GM18499 (cell line): ENCODE results near the gene DACT1.

Source experiments
- ATAC-seq: cut with Tn5 transposase; IDR thresholded peaks from one replicate; pipeline ENCODE4 v1.9.1; 2021; ENCODE audit warnings: moderate number of reproducible peaks; ENCODE audit not compliant: insufficient read depth, unreplicated experiment

The DACT1 gene

DNA sequence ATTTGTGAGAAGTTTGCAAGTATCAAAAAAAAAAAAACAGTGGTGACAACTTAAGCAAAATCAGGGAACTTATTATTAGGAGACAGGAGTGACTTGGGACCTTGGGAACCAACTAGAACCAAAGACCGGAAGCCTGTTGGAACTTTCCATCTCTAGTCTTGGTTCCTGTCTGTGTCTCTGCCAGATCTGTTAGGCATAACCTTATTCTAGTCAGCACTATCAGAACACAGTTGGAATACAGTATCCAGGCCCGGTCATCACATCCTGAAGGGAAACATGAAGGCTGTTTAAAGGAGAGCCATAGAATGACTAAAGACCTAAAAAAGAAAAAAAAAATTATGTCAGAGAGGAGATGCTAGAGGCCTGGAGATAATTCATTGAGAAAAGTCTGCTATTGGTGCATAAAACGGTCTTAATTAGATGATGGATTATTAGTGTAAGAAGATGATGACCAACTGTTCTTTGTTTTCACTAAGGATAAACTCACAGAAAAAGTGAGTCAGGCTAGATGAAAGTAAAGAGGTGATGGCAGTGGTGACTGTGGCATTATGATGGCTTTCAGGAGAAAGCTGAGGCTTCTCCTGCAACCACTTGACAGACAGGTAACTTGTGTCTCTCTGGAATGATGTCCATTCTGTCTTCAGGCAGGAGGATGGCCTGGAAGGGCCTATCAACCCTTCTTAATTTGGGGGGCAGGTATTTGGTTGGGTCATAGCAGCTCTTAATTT, 28.2 kb downstream of the DACT1 start:
- no peak for ATAC-seq

GRCh38 chr14:58666737-58667136, 29.0 kb downstream of the DACT1 start:
- no peak for ATAC-seq

DNA sequence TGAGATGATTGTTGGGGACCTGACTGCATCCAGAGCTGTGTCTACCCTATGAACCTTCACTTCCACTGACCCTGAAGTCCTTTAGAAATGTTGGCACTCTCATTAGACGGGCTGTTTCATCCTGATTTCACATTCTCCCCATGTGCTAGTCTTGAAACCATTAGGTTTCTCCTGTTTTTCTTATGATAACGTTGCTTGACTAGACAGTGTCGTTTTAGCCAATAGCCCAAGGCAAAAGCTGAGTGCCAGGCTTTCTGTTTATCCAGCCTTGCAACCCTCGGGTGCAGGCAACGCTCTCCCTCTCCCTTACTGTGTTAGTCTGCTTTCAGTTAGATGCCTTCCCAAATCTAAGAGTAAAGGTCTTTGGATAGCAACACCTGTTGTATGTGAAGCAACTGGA, 30.1 kb downstream of the DACT1 start:
- no peak for ATAC-seq

- no peak for ATAC-seq
Measured at GRCh38 chr14:58668848-58669480, 31.2 kb downstream of the DACT1 start.

DNA sequence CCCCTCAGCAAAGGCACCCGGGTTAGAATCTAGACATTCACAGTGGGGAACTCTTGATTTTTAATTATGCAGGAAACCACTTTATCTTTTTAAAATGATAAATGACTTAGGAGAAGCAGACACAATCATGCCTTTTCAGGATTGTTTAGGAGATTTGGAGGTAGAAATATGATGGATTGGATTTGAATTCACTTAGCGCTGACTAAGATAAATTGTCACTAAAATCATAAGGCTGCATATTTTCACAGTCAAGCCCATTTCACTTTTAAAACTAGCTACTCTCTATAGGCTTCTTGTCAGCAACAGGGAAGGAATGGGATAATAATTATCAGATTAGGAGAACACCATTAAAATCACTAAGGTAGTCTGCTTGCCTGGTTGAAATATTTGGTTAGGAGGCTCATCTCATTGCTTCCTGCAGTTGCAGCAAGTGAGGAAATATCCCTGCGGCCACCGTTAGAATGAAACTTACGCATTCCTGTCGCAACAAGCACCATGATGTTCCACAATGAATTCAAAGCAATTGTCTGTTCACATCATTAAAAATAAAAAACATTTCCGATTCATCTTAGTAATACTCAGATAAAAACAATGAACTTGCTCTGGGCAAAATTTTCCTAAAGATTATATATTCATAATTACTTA, 31.9 kb downstream of the DACT1 start:
- ATAC-seq, result no peak

- ATAC-seq, result no peak
Measured at GRCh38 chr14:58671024-58671423, 33.3 kb downstream of the DACT1 start.

- no peak for ATAC-seq
Measured at GRCh38 chr14:58671436-58671835, 33.7 kb downstream of the DACT1 start.

- ATAC-seq, result no peak
Measured at GRCh38 chr14:58673722-58674121, 36.0 kb downstream of the DACT1 start.

DNA sequence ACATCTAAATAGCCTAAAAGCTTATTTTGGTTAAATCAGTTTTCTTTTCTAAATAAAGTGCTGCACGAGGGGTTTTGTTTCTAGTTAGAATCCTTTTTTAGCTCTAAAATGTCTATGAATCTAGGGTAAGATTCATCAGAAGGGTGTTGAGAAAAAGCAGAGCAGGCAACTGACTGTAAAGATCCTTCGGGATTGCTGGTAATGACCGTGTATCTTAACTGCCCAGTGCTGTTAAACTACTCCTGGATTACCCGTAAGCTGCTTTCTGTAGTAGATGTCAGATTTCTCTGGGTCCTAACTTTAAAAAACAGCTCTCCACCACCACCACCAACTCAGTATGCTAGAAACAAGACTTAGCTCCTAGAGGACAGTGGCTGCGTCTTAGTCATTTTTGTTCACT, 39.2 kb downstream of the DACT1 start:
- no peak for ATAC-seq

DNA sequence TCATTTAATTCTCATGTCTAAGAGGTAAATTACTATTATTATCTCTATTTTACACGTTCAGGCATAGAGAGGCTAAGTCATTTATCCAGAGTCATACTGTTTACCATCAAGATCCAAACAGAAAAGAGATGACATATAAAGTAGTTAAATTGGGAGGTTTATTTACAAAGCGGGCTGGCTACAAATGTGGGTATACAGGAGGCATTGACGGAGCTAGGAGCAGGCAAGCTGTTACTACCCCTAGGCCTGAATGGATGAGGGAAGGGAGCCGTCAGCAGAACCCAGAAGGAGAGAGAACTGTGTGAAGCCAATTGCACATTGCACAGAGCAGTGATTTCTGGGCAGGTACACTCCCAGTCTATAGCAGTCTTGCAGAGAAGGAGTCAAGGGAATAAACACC, 39.8 kb downstream of the DACT1 start:
- ATAC-seq, result no peak

DNA sequence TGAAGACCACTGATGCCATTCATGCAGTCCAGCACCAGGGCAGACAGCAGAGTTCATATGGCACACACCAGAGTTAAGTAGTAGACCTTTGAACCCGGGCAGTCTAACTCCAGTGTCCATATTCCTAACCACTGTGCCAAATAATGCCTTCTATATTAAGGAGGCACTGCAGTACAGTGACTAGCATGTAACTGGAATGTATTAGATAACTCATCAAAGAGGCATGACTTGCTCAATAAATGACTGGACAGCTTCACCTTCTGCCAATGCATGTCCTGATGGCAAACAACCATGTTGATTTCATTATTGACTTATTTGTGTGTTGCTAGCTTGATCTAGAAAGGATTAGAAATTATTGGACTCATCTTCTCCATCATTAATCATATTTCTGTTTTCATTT, 40.2 kb downstream of the DACT1 start:
- ATAC-seq, result no peak

GRCh38 chr14:58680698-58681097, 42.9 kb downstream of the DACT1 start:
- ATAC-seq, result no peak

- ATAC-seq, result no peak
Measured at GRCh38 chr14:58687232-58687795, 49.6 kb downstream of the DACT1 start.

DNA sequence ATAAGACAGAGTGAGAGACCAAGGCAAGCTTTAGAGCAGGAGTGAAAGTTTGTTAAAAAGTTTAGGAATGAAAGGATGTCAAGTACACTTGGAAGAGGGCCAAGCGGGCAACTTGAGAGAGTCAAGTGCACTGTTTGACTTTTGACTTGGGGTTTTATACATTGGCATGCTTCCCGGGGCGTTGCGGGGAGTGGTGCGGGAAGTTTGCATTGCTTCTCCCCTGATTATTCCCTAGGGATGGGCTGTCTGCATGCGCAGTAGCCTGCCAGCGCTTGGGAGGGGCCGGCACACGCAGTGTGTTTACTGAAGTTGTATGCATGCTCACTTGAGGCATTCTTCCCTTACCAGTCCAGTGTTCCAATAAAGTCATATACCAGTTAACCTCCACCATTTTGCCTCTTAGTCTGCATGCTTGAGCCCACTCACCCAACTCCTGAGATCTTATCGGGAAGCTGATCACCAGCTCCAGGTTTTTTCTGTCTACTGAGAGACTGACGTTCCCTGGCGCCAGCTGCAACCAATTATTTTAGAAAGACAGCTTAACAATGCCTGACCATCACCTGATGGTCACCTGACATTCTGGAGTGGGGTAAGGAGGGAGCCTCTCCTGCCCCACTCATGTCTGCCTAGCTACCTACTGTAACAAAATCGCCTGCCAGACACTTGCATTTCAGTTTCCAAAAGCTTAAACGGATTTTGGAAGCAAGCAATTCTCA, 53.2 kb downstream of the DACT1 start:
- no peak for ATAC-seq

- no peak for ATAC-seq
Measured at GRCh38 chr14:58693048-58693447, 55.3 kb downstream of the DACT1 start.

DNA sequence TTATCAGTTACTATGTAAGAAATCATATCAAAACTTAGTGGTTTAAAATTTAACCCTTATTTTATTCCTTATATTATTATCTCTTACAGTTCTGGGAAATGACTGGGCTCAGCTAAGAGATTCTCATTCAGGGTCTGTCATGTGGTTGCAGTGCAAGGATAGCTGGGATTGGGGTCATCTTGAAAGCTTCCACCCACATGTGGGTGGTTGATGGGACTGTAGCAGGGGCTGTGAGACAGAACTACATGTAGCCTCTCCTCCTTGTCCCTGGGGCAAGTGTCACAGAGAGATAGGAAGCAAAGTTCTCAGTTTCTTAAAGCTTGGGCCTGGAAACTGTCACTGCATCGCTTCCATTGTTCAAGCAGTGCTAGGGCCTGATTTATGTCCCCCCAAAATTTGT, 57.8 kb downstream of the DACT1 start:
- no peak for ATAC-seq

DNA sequence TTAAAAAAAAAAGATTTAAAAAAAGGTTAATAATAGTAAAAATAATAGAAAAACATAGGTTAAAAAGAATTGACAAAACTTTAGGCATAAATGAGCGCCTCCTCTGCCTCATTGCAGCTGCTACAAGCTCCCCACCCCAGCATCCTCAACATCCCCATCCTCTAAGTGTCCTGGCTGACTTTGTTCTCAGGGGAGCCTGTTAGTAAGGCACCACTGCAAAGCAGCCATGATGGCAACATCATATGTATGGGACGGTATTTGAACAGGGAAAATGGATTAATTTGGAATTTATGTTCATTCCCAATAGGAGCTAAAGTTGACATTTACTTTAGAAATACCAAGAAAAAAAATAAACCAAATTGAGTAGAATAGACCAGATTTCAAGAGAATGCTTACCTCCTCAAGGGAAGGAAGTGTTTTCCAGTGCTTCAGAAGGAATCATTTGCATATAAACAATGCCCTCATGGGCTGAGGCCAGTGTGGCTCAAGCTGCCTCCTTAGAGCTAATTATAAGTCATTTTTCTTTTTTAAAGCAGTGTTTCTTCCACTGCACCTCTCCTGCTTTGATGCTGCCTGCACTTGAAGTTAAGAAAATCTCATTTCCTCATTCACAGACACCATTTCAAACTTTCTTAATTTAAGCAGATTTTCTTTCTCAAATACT, 59.6 kb downstream of the DACT1 start:
- no peak for ATAC-seq
